SKM-1 treated with dmso at 0.1 percent for 144 hours (cell line): ENCODE measurements around the gene KIAA1614.

Source experiments
- DNase-seq: peaks from one replicate; lab custom pipeline; 2025; ENCODE audit not compliant: unreplicated experiment; lab: John Stamatoyannopoulos, UW

The KIAA1614 gene

GRCh38 chr1:180981596-180982387, 69.1 kb downstream of the KIAA1614 start:
- DNase-seq, result peak; percentile 19

GRCh38 chr1:180982422-180982821, 69.7 kb downstream of the KIAA1614 start:
- no peak for DNase-seq

- no peak for DNase-seq
Measured at GRCh38 chr1:180988253-180988752, 75.6 kb downstream of the KIAA1614 start.

- DNase-seq, result no peak
Measured at GRCh38 chr1:180994262-180994661, 81.6 kb downstream of the KIAA1614 start.

- DNase-seq, result no peak
Measured at GRCh38 chr1:180997843-180998504, 85.3 kb downstream of the KIAA1614 start.
